A673 (cell line): ENCODE measurements around the gene KRT81. TPM values are rescaled to one million over a fixed set of nuclear protein-coding genes. Genes with fewer than 3 reads are reported as not detected.

Source experiments
- BruUV-seq: library from RNA; stranded (reverse); fragments of 400-500 nt; replicated peaks from 2 replicates; lab custom pipeline; 2021; lab: Mats Ljungman, UMichigan
- CTCF ChIA-PET: fragments of 300-600 bp; sonication (Branson Sonifier 250); formaldehyde crosslinking; loops from one replicate; lab custom pipeline; 2022; ENCODE audit warnings: antibody characterized with exemption; lab: Charles Lee
- POLR2A ChIA-PET: fragments of 300-600 bp; sonication (Branson Sonifier 250); formaldehyde crosslinking; loops from one replicate; lab custom pipeline; 2022; ENCODE audit warnings: antibody characterized with exemption; ENCODE audit not compliant: low non-redundant PET; lab: Charles Lee
- DNase-seq: peaks from one replicate; pipeline ENCODE4 v3.0.0-alpha.2; 2015; ENCODE audit warnings: low spot score
- H3K27ac ChIP-seq: fragments of 200-600 bp; sonication (generic); 2 replicates; pipeline ENCODE4 v1.5.1; 2016; ENCODE audit warnings: mixed run types, low read depth, mild to moderate bottlenecking, mixed read lengths, antibody characterized with exemption, low read length; ENCODE audit not compliant: poor library complexity, severe bottlenecking
- H3K27me3 ChIP-seq: fragments of 200-600 bp; sonication (generic); replicated peaks from 2 replicates; pipeline ENCODE4 v1.6.1; 2017; ENCODE audit warnings: mixed run types, low read depth, mild to moderate bottlenecking, mixed read lengths, antibody characterized with exemption, low read length; ENCODE audit not compliant: insufficient read depth, poor library complexity
- H3K36me3 ChIP-seq: fragments of 200-600 bp; sonication (generic); 2 replicates; pipeline ENCODE4 v1.6.1; 2016; ENCODE audit warnings: mixed run types, mild to moderate bottlenecking, mixed read lengths, antibody characterized with exemption, low read length; ENCODE audit not compliant: insufficient read depth, poor library complexity, severe bottlenecking
- H3K4me1 ChIP-seq: fragments of 200-600 bp; sonication (generic); 2 replicates; pipeline ENCODE4 v1.6.1; 2017; ENCODE audit warnings: mixed run types, mild to moderate bottlenecking, mixed read lengths, antibody characterized with exemption, low read length; ENCODE audit not compliant: insufficient read depth, poor library complexity, severe bottlenecking
- H3K4me3 ChIP-seq: fragments of 200-600 bp; sonication (generic); 2 replicates; pipeline ENCODE4 v1.5.1; 2016; ENCODE audit warnings: low read depth, mixed run types, mild to moderate bottlenecking, mixed read lengths, low read length; ENCODE audit not compliant: poor library complexity, severe bottlenecking
- H3K9me3 ChIP-seq: fragments of 200-600 bp; sonication (generic); 2 replicates; pipeline ENCODE4 v1.6.1; 2016; ENCODE audit warnings: mixed run types, low read depth, mild to moderate bottlenecking, mixed read lengths, antibody characterized with exemption, low read length; ENCODE audit not compliant: poor library complexity, severe bottlenecking
- CTCF ChIP-seq: fragments of 300-800, 200-600 bp; sonication (generic); conservative IDR thresholded peaks from 2 replicates; pipeline ENCODE4 v1.5.1; 2017; ENCODE audit warnings: low read depth, mild to moderate bottlenecking, antibody characterized with exemption, low read length, moderate library complexity, mixed read lengths
- EZH2 ChIP-seq: fragments of 200-600 bp; sonication (generic); IDR thresholded peaks from 2 replicates; pipeline ENCODE4 v1.6.1; 2017; ENCODE audit warnings: borderline replicate concordance, low read depth, mild to moderate bottlenecking, mixed read lengths, antibody characterized with exemption, low read length; ENCODE audit not compliant: poor library complexity, severe bottlenecking
- intact Hi-C: fragments of 100-400 bp; cut with micrococcal nuclease; formaldehyde crosslinking; loops from one replicate; pipeline ENCODE4 v1.10.0; 2022; ENCODE audit not compliant: unreplicated experiment
- total RNA-seq: library from RNA; stranded (reverse); gene quantifications from 2 replicates; pipeline ENCODE4 v1.2.3, GENCODE V29; 2021

KRT81 gene
- total RNA-seq, 1 experiment from 2014 or later, result 0.30 TPM

- intact Hi-C loops, result no loop called here
Measured at GRCh38 chr12:52267266-52267665, 24.1 kb downstream of the KRT81 start.

GRCh38 chr12:52266514-52266913 lies 24.8 kb downstream of the KRT81 start:
- H3K4me3 ChIP-seq, result no peak overlapping the region
- no peaks in the 10 kb centered on the region for H3K36me3 ChIP-seq
- DNase-seq, result no peak
- ChIA-PET CTCF (no interaction called here), POLR2A (no interaction called here)
- no peak overlapping the region for H3K27ac ChIP-seq
- no peaks in the 10 kb centered on the region for H3K9me3 ChIP-seq
- no peaks in the 10 kb centered on the region for H3K27me3 ChIP-seq
- intact Hi-C loops, result no loop called here
- no TSS peak for BruUV-seq
- no peaks in the 10 kb centered on the region for H3K4me1 ChIP-seq
- no peak for TF ChIP-seq CTCF
- no peak for TF ChIP-seq EZH2

More at GRCh38 chr12:52267266-52267665, 24.1 kb downstream of the KRT81 start:
- H3K27ac ChIP-seq, result no peak overlapping the region
- no TSS peak for BruUV-seq
- H3K27me3 ChIP-seq, result no peaks in the 10 kb centered on the region
- H3K36me3 ChIP-seq, result no peaks in the 10 kb centered on the region
- no peaks in the 10 kb centered on the region for H3K9me3 ChIP-seq
- POLR2A ChIA-PET, result no interaction called here
- H3K4me1 ChIP-seq, result no peaks in the 10 kb centered on the region
- DNase-seq, result no peak
- no peak for TF ChIP-seq CTCF
- no peak for TF ChIP-seq EZH2
- no peak overlapping the region for H3K4me3 ChIP-seq
- CTCF ChIA-PET, result interaction anchor here (0.6 kb wide), 1 partner anchor 12 kb away, joined by 3 read pairs; no protein-coding TSS in a partner anchor

- POLR2A ChIA-PET, result interaction anchor here (0.6 kb wide), 1 partner anchor 338 kb away, joined by 3 read pairs; no protein-coding TSS in a partner anchor
- no TSS peak for BruUV-seq
Measured at GRCh38 chr12:52264435-52264825, 26.9 kb downstream of the KRT81 start.

More at GRCh38 chr12:52264435-52264825, 26.9 kb downstream of the KRT81 start:
- CTCF ChIA-PET, result no interaction called here
- Histone ChIP-seq H3K36me3 (no peaks in the 10 kb centered on the region), H3K9me3 (no peaks in the 10 kb centered on the region), H3K27ac (no peak overlapping the region), H3K4me1 (peaks cover 15% of the 10 kb centered on the region), H3K4me3 (no peak overlapping the region), H3K27me3 (no peaks in the 10 kb centered on the region)
- intact Hi-C loops, result no loop called here
- TF ChIP-seq EZH2, result no peak
- TF ChIP-seq CTCF, result no peak
- DNase-seq, result no peak
